ENCODE data around the gene ITPKB. TPM values are rescaled to one million over a fixed set of nuclear protein-coding genes. Genes with fewer than 3 reads are reported as not detected.
A peak's percentile ranks its signal among the peaks of the same experiment; 100 is the strongest.
"Not testable (repeated sequence)": the region's sequence is repeated elsewhere in the genome, so short reads cannot be mapped to it uniquely, and the experiment has no call there.

The ITPKB gene
- total RNA-seq, 2 experiments from 2014 or later, result 47.0 to 47.4 TPM

DNA sequence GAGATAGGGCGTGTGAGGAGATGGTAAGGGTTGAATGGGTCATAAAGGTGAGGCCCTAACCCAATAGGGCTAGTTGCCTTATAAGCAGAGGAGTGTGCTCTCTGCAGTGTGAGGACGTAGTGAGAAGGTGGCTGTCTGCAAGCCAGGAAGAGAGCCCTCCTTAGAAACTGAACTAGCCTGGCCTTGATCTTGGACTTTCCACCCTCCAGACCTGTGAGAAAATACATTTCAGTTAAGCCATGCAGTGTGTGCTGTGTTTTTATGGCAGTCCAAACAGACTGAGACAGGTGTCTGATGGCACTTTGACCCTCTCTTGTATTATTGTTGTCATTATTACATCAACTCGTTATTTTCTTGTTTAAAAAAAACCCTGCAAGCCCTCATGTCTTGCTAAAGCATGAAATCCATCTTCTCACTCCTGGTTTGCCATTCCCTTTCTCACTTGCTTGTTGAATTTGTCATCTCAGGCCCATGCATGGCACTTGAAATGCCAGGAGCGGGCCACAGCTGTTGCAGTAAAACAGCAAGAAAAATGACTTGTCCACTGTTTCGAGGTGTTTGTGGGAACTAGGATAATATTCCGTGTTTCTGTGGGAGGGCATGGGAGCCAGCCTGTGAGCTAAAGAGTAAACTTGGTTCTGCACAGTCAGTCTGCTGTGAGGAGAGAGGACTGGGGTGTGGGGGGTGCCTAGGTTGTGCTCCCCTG, 111.9 kb downstream of the ITPKB start:
- no peak overlapping the region for H3K27ac Mint-ChIP-seq
- DNase-seq (no peak), ATAC-seq (no peak)
- CTCF ChIA-PET, result interaction anchor here (0.6 to 2.1 kb wide), 34 partner anchors 10 to 304 kb away, joined by 3 to 25 read pairs (median 4); no protein-coding TSS in a partner anchor
- H3K36me3 Mint-ChIP-seq (ENCODE audit: low read depth), result peaks cover 6% of the 10 kb centered on the region
- H3K4me3 Mint-ChIP-seq, result no peak overlapping the region
- POLR2A ChIA-PET, result interaction anchor here (0.5 kb wide), 1 partner anchor 404 kb away, joined by 3 read pairs; the partner anchor contains the start of gene MIXL1
- H3K27me3 Mint-ChIP-seq (ENCODE audit: low read depth), result no peaks in the 10 kb centered on the region
- H3K9me3 Mint-ChIP-seq (ENCODE audit: insufficient read depth), result no peaks in the 10 kb centered on the region
- peaks cover 12% of the 10 kb centered on the region for H3K4me1 Mint-ChIP-seq (ENCODE audit: low read depth)

DNA sequence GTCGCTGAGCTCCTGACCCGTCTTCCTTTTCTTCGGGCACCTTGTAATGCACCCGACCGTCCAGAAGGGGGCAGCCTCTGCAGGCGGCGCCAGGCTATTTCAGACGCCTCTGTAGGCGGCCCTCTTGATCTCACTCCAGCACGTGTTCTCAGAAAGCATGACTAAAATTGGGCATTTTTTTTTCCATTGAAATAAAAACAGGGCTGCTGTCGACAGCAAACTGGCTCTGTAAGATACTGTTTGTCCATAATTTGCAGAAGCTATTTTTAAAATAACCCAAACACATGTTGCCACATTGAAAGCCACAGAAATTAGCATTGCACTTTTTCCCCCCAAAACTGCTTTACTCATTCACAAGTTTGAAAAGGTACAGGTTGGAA, 112.5 kb downstream of the ITPKB start:
- Mint-ChIP-seq H3K9me3 (ENCODE audit: insufficient read depth) (no peaks in the 10 kb centered on the region), H3K4me1 (ENCODE audit: low read depth) (peaks cover 11% of the 10 kb centered on the region), H3K27ac (no peak overlapping the region), H3K4me3 (no peak overlapping the region), H3K36me3 (ENCODE audit: low read depth) (peaks cover 4% of the 10 kb centered on the region), H3K27me3 (ENCODE audit: low read depth) (peaks cover 1% of the 10 kb centered on the region)
- DNase-seq, result peak; percentile 83
- POLR2A ChIA-PET, result interaction anchor here (0.5 to 0.6 kb wide), 2 partner anchors 256 to 403 kb away, joined by 3 read pairs; partner anchors contain the start of gene MIXL1
- peak; percentile 91 for ATAC-seq
- CTCF ChIA-PET, result interaction anchor here (0.6 to 2.1 kb wide), 60 partner anchors 9 to 504 kb away, joined by 3 to 25 read pairs (median 4); partner anchors contain the start of gene ITPKB

DNA sequence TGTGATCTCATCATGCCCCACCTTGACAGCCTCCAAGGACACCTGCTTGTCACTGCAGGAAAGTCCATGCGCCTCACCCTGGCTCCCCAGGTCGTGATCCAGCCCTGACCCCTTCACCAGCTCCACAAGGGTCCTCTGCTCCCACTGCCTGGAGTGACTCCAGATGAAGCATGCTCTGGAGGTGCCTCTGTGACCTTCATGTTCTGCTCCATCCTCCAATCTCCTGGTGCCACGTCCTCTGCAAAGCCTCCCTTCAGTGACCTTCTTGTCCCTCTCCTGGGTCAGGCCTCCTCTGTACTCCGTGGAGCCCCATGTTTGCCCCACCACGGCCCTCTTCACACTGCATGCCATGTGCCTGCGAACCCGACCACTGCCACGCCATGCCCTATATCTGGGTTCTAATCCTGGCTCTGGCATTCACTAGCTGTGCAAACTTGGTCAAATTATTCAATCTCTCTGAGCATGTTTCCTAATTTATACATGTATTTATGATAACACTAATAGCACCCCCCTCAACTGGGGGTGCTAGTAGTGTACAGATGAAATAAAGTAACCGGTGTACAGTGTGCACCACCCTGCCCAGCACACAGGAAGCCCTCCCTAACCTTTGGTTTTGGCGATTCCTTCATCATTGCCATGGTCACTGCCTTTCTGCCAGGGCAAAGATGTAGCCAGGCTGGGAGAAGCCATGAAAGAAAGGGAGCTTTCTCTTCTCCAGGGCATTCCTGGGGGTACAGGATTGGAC, 113.1 kb downstream of the ITPKB start:
- Mint-ChIP-seq H3K36me3 (ENCODE audit: low read depth) (peaks cover 4% of the 10 kb centered on the region), H3K27ac (no peak overlapping the region), H3K4me1 (ENCODE audit: low read depth) (peaks cover 11% of the 10 kb centered on the region), H3K9me3 (ENCODE audit: insufficient read depth) (no peaks in the 10 kb centered on the region), H3K27me3 (ENCODE audit: low read depth) (peaks cover 4% of the 10 kb centered on the region), H3K4me3 (no peak overlapping the region)
- DNase-seq, result no peak
- POLR2A ChIA-PET, result interaction anchor here (0.5 to 0.6 kb wide), 2 partner anchors 257 to 402 kb away, joined by 3 read pairs; partner anchors contain the start of gene MIXL1
- ATAC-seq, result peak; percentile 60
- CTCF ChIA-PET, result interaction anchor here (0.6 to 2.1 kb wide), 60 partner anchors 9 to 505 kb away, joined by 3 to 25 read pairs (median 4); partner anchors contain the start of gene ITPKB

- ATAC-seq (no peak), DNase-seq (no peak)
- Mint-ChIP-seq H3K4me1 (ENCODE audit: low read depth) (peaks cover 11% of the 10 kb centered on the region), H3K4me3 (no peak overlapping the region), H3K27ac (no peak overlapping the region), H3K27me3 (ENCODE audit: low read depth) (peaks cover 4% of the 10 kb centered on the region), H3K36me3 (ENCODE audit: low read depth) (peaks cover 4% of the 10 kb centered on the region), H3K9me3 (ENCODE audit: insufficient read depth) (no peaks in the 10 kb centered on the region)
- POLR2A ChIA-PET, result no interaction called here
- CTCF ChIA-PET, result interaction anchor here (1.9 kb wide), 1 partner anchor 258 kb away, joined by 16 read pairs; no protein-coding TSS in a partner anchor
Observed at GRCh38 chr1:226625326-226625725, 113.8 kb downstream of the ITPKB start.

DNA sequence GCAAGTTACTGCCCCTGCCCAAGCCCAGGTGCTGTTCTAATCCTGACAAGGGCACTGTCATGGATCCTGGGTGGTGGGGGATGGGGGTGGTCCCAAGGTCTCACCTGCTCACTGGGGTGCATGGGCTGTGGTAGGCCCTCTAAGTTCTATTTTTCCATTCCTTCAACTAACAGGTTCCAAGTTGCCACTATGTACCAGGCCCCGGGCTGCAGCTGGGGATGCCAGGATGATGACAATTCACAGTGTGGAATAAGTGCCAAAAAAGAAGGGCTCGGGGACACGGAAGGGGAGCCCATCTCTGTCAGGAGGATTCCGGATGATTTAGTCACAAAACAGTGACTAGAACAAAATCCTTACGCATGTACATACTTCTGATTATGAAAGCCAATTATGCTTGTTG, 114.6 kb downstream of the ITPKB start:
- no peak for ATAC-seq
- H3K27ac Mint-ChIP-seq, result no peak overlapping the region

DNA sequence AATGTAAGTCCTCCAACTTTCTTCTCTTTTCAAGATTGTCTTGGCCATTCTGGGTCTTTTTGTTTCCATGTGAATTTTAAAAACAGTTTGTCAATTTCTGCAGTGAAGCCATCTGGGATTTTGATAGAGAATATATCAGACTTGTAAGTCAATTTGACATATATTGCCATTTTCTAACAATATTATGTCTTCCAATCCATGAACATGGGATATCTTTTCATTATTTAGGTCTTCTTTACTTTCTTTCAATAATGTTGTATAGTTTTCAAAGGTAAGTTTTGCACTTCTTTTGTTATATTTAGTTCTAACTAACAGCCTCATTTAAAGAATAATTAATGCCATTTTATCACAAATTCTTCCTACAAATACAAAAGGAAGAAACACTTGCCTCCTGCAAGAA, 117.1 kb downstream of the ITPKB start:
- H3K36me3 Mint-ChIP-seq (ENCODE audit: low read depth), result peaks cover 4% of the 10 kb centered on the region
- no peak overlapping the region for H3K4me3 Mint-ChIP-seq
- DNase-seq (no peak), ATAC-seq (no peak)
- H3K9me3 Mint-ChIP-seq (ENCODE audit: insufficient read depth), result no peaks in the 10 kb centered on the region
- ChIA-PET POLR2A (no interaction called here), CTCF (no interaction called here)
- H3K27me3 Mint-ChIP-seq (ENCODE audit: low read depth), result peaks cover 11% of the 10 kb centered on the region
- peaks cover 11% of the 10 kb centered on the region for H3K4me1 Mint-ChIP-seq (ENCODE audit: low read depth)
- H3K27ac Mint-ChIP-seq, result no peak overlapping the region

More for the DNA sequence above, 114.6 kb downstream of the ITPKB start:
- ChIA-PET CTCF (interaction anchor here (0.8 to 2.0 kb wide), 3 partner anchors 9 to 204 kb away, joined by 3 to 9 read pairs (median 5); no protein-coding TSS in a partner anchor), POLR2A (no interaction called here)
- Mint-ChIP-seq H3K4me1 (ENCODE audit: low read depth) (peaks cover 11% of the 10 kb centered on the region), H3K27me3 (ENCODE audit: low read depth) (peaks cover 4% of the 10 kb centered on the region), H3K4me3 (no peak overlapping the region), H3K9me3 (ENCODE audit: insufficient read depth) (no peaks in the 10 kb centered on the region), H3K36me3 (ENCODE audit: low read depth) (peaks cover 4% of the 10 kb centered on the region)
- no peak for DNase-seq

DNA sequence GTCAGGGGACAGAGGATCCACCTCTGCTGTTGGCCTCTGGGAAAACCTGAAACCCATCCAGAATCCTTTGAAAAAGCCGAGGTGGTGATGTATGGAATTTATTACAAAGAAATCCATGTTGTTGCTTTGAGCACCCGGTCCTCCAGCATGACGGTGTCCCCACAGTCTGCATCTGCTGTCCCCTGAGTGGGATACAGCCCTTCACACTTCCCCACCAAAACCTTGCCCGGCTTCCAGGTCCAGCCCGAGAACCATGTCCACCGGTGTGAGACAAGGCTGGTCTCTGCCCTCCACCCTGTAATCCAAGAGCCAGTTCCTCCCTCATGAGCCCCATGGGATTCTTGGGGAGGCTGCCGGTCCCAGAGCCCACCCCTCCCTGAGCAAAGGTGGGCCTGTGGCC, 120.1 kb downstream of the ITPKB start:
- DNase-seq, result no peak
- ChIA-PET CTCF (interaction anchor here (1.1 to 1.2 kb wide), 2 partner anchors 10 to 209 kb away, joined by 3 read pairs; no protein-coding TSS in a partner anchor), POLR2A (no interaction called here)
- H3K27me3 Mint-ChIP-seq (ENCODE audit: low read depth), result peaks cover 11% of the 10 kb centered on the region
- H3K36me3 Mint-ChIP-seq (ENCODE audit: low read depth), result no peaks in the 10 kb centered on the region
- no peak overlapping the region for H3K4me3 Mint-ChIP-seq
- H3K4me1 Mint-ChIP-seq (ENCODE audit: low read depth), result no peaks in the 10 kb centered on the region
- no peaks in the 10 kb centered on the region for H3K9me3 Mint-ChIP-seq (ENCODE audit: insufficient read depth)
- H3K27ac Mint-ChIP-seq, result no peak overlapping the region
- no peak for ATAC-seq

DNA sequence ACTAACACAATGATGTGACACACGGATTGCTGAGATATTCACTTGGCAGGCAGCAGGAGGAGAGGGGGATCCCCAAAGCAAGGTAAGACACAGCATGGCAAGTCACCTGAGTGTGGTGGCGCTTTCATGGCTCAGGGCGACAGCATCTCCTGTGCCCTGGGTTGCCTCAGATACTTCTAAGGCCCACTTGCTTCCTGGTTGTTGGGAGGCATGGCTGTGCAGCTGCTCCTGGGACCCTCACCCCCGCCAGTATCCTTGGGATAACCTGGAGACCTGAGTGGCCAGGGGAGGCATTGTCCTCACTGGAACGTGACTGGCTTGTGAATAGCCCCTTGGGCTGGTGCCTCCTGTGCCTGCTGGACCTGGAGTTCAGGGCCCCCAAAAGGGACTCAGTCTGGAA, 120.7 kb downstream of the ITPKB start:
- Mint-ChIP-seq H3K4me1 (ENCODE audit: low read depth) (no peaks in the 10 kb centered on the region), H3K27me3 (ENCODE audit: low read depth) (peaks cover 11% of the 10 kb centered on the region), H3K9me3 (ENCODE audit: insufficient read depth) (no peaks in the 10 kb centered on the region), H3K4me3 (no peak overlapping the region), H3K36me3 (ENCODE audit: low read depth) (no peaks in the 10 kb centered on the region), H3K27ac (no peak overlapping the region)
- ATAC-seq (no peak), DNase-seq (no peak)
- ChIA-PET POLR2A (no interaction called here), CTCF (interaction anchor here (1.1 to 1.2 kb wide), 2 partner anchors 10 to 210 kb away, joined by 3 read pairs; no protein-coding TSS in a partner anchor)

DNA sequence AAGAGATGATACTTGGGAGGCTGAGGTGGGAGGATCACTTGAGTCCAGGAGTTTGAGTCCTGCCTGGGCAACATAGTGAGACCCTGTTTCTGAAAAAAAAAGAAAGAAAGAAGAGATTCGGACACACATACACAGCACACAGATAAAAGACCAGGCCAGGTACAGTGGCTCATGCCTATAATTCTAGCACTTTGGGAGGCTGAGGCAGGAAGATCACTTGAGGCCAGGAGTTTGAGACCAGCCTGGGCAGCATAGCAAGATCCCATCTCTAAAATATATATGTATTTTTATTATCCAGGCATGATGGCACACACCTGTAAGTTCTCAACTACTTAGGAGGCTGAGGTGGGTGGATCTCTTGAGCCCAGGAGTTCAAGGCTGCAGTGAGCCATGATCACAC, 121.4 kb downstream of the ITPKB start:
- not testable (repeated sequence) for H3K4me1 Mint-ChIP-seq (ENCODE audit: low read depth)

GRCh38 chr1:226617109-226617508, 122.0 kb downstream of the ITPKB start:
- ChIA-PET CTCF (interaction anchor here (0.7 kb wide), 1 partner anchor 9 kb away, joined by 3 read pairs; no protein-coding TSS in a partner anchor), POLR2A (no interaction called here)
- Mint-ChIP-seq H3K9me3 (ENCODE audit: insufficient read depth) (no peaks in the 10 kb centered on the region), H3K4me1 (ENCODE audit: low read depth) (no peaks in the 10 kb centered on the region), H3K36me3 (ENCODE audit: low read depth) (no peaks in the 10 kb centered on the region), H3K27me3 (ENCODE audit: low read depth) (peaks cover 14% of the 10 kb centered on the region), H3K4me3 (no peak overlapping the region), H3K27ac (no peak overlapping the region)
- no peak for DNase-seq
- ATAC-seq, result no peak

More for the DNA sequence above, 121.4 kb downstream of the ITPKB start:
- H3K27me3 Mint-ChIP-seq (ENCODE audit: low read depth), result peaks cover 14% of the 10 kb centered on the region
- H3K4me3 Mint-ChIP-seq; H3K27ac Mint-ChIP-seq; ATAC-seq; DNase-seq; H3K9me3 Mint-ChIP-seq (ENCODE audit: insufficient read depth); POLR2A ChIA-PET; H3K36me3 Mint-ChIP-seq (ENCODE audit: low read depth): not testable (repeated sequence)
- CTCF ChIA-PET, result interaction anchor here (0.7 kb wide), 1 partner anchor 9 kb away, joined by 3 read pairs; no protein-coding TSS in a partner anchor

DNA sequence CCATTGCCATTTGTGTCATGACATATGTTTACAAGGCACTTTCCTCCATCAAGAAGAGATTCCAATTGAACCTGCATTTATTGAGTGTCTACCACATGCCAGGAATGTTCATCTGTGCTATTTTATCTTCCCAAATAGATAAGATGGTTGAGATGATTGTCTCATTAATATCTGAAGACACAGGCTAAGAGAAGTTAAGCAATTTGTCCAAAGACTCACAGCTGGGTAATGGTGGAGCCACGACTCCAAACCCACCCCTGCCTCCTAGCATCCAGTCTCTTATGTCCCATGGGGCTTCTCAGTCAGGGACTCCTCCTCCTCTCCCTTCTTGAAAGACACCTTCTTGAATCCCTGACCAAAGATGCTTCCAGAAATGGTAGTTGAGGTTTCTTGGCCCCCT, 122.4 kb downstream of the ITPKB start:
- Mint-ChIP-seq H3K9me3 (ENCODE audit: insufficient read depth) (no peaks in the 10 kb centered on the region), H3K4me3 (no peak overlapping the region), H3K4me1 (ENCODE audit: low read depth) (no peaks in the 10 kb centered on the region), H3K36me3 (ENCODE audit: low read depth) (no peaks in the 10 kb centered on the region), H3K27me3 (ENCODE audit: low read depth) (peaks cover 14% of the 10 kb centered on the region), H3K27ac (no peak overlapping the region)
- POLR2A ChIA-PET, result no interaction called here
- CTCF ChIA-PET, result no interaction called here
- DNase-seq (no peak), ATAC-seq (no peak)

DNA sequence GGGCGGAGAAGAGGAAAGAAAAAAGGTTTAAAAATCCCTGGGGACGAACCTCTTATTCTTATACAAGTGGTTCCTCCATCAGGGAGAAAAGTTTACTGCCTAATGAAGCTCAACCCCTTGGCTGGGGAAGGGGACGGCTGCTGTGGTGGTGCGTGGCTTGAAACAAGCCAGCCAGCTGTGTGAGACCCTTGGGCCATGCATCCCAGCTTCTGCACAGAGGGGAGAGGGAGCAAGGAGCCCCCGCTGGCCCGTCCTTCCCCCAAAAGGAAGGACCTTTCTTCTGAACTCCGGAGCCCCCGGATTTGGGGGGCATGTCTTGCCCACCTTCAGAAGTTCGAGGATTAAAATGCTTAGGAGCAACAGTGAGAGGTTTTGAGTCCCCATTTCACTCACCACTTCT, 123.2 kb downstream of the ITPKB start:
- CTCF ChIA-PET, result no interaction called here
- Mint-ChIP-seq H3K9me3 (ENCODE audit: insufficient read depth) (no peaks in the 10 kb centered on the region), H3K4me3 (no peak overlapping the region), H3K27me3 (ENCODE audit: low read depth) (peaks cover 11% of the 10 kb centered on the region), H3K4me1 (ENCODE audit: low read depth) (no peaks in the 10 kb centered on the region), H3K27ac (no peak overlapping the region), H3K36me3 (ENCODE audit: low read depth) (no peaks in the 10 kb centered on the region)
- POLR2A ChIA-PET, result no interaction called here
- ATAC-seq, result no peak
- DNase-seq, result no peak
